HepG2 (cell line): ENCODE measurements around the gene RAET1E. TPM values are rescaled to one million over a fixed set of nuclear protein-coding genes. Genes with fewer than 3 reads are reported as not detected.
A peak's percentile ranks its signal among the peaks of the same experiment; 100 is the strongest.

Source experiments
- ATAC-seq: fragments of 200-7000 bp; cut with Tn5 transposase; 3 replicates; pipeline ENCODE4 v1.9.1; 2020; ENCODE audit warnings: mild to moderate bottlenecking, moderate library complexity
- BruUV-seq: library from RNA; stranded (reverse); fragments of 400-500 nt; replicated peaks from 2 replicates; lab custom pipeline; 2021; lab: Mats Ljungman, UMichigan
- CTCF ChIA-PET: fragments of 300-600 bp; formaldehyde crosslinking; extraction: SDS; loops from one replicate; lab custom pipeline; 2021; ENCODE audit warnings: low total read pairs, inconsistent platforms, low intra/inter-chr PET ratio; lab: Yijun Ruan, JAX
- POLR2A ChIA-PET: fragments of 350-600 bp; sonication (Branson Sonifier 250); formaldehyde crosslinking; loops from one replicate; lab custom pipeline; 2020; ENCODE audit warnings: antibody characterized with exemption, inconsistent platforms; lab: Yijun Ruan, JAX
- DNase-seq: peaks from one replicate; pipeline ENCODE4 v3.0.0-alpha.2; 2015; ENCODE audit warnings: low spot score
- FAIRE-seq: peaks from 3 replicates; lab custom pipeline; 2011; peaks lifted over from hg19 to GRCh38; lab: Jason Lieb, UNC
- H2AFZ ChIP-seq: one replicate; pipeline ENCODE4 v1.6.1; 2011; ENCODE audit warnings: low read length, inconsistent platforms
- H3K27ac ChIP-seq: fragments of 300-600 bp; 3 replicates; pipeline ENCODE4 v1.8.0; 2011; ENCODE audit warnings: mixed run types, mild to moderate bottlenecking, mixed read lengths, low read length, inconsistent platforms; ENCODE audit not compliant: insufficient read depth; ENCODE audit errors: extremely low read length
- H3K27me3 ChIP-seq, 2 experiments: fragments of 200-600 bp in 1 of 2; 2 replicates in 1 of 2; 3 replicates in 1 of 2; pipeline versions ENCODE4 v1.6.0 to v1.8.0; 2011; ENCODE audit warnings: low read length in 2 of 2, mild to moderate bottlenecking in 2 of 2, moderate library complexity in 2 of 2, inconsistent platforms in 1 of 2; ENCODE audit not compliant: insufficient read depth in 2 of 2, control insufficient read depth in 1 of 2
- H3K36me3 ChIP-seq, 2 experiments: fragments of 200-600 bp in 1 of 2; replicated peaks in 1 of 2; 2 replicates in 1 of 2; 3 replicates in 1 of 2; pipeline versions ENCODE4 v1.5.1 to v1.8.0; 2011; ENCODE audit warnings: low read length in 2 of 2, inconsistent platforms in 1 of 2; ENCODE audit not compliant: insufficient read depth in 2 of 2, control insufficient read depth in 1 of 2
- H3K4me1 ChIP-seq: 2 replicates; pipeline ENCODE4 v1.5.1; 2012; ENCODE audit warnings: low read length, inconsistent platforms; ENCODE audit not compliant: insufficient read depth
- H3K4me2 ChIP-seq: 2 replicates; pipeline ENCODE4 v1.6.0; 2011; ENCODE audit warnings: low read depth, low read length, inconsistent platforms
- H3K4me3 ChIP-seq, 3 experiments: fragments of 200-600 bp in 1 of 3; sonication (generic), shearing (Covaris generic) in 1 of 3; replicated peaks in 1 of 3; 2 replicates each; pipeline ENCODE4 v1.5.1; 2011 to 2016; ENCODE audit warnings: low read length in 3 of 3, inconsistent platforms in 2 of 3, low read depth in 2 of 3, mild to moderate bottlenecking in 2 of 3, control low read depth in 1 of 3, mixed read lengths in 1 of 3; ENCODE audit not compliant: insufficient read depth in 1 of 3
- H3K79me2 ChIP-seq: one replicate; pipeline ENCODE4 v1.6.1; 2011; ENCODE audit warnings: low read length, inconsistent platforms; ENCODE audit not compliant: insufficient read depth
- H3K9ac ChIP-seq: 2 replicates; pipeline ENCODE4 v1.6.0; 2011; ENCODE audit warnings: mild to moderate bottlenecking, low read depth, low read length, inconsistent platforms; ENCODE audit not compliant: insufficient read depth
- H3K9me3 ChIP-seq: 2 replicates; pipeline ENCODE4 v1.5.1; 2012; ENCODE audit warnings: mild to moderate bottlenecking, low read length
- H4K20me1 ChIP-seq: 2 replicates; pipeline ENCODE4 v1.6.0; 2011; ENCODE audit warnings: inconsistent platforms, mild to moderate bottlenecking, low read length, moderate library complexity; ENCODE audit not compliant: insufficient read depth
- ELF1 ChIP-seq: sonication (generic); formaldehyde crosslinking; IDR thresholded peaks from 2 replicates; pipeline ENCODE4 v1.4.0; 2020; ENCODE audit warnings: missing genetic modification reagents
- HNRNPLL ChIP-seq: fragments of 200-400 bp; formaldehyde crosslinking; IDR thresholded peaks from 2 replicates; pipeline ENCODE4 v1.6.1; 2017; ENCODE audit warnings: mild to moderate bottlenecking, low read depth, low read length; ENCODE audit not compliant: poor library complexity, severe bottlenecking
- MIER2 ChIP-seq: IDR thresholded peaks from 2 replicates; pipeline ENCODE4 v1.6.1; 2016; ENCODE audit warnings: missing biosample characterization, missing genetic modification reagents
- MTF2 ChIP-seq: sonication (generic); formaldehyde crosslinking; IDR thresholded peaks from 2 replicates; pipeline ENCODE4 v1.5.0; 2020; ENCODE audit warnings: missing genetic modification reagents, borderline replicate concordance
- SETDB1 ChIP-seq: sonication (generic); formaldehyde crosslinking; IDR thresholded peaks from 2 replicates; pipeline ENCODE4 v1.5.1; 2020; ENCODE audit warnings: missing genetic modification reagents, mild to moderate bottlenecking, borderline replicate concordance
- ZNF136 ChIP-seq: sonication (generic); formaldehyde crosslinking; IDR thresholded peaks from 2 replicates; pipeline ENCODE4 v1.8.1; 2022; ENCODE audit warnings: low read depth, mild to moderate bottlenecking, moderate library complexity, missing genetic modification reagents
- ZNF335 ChIP-seq: sonication (generic); formaldehyde crosslinking; IDR thresholded peaks from 2 replicates; pipeline ENCODE4 v1.4.0; 2020; ENCODE audit warnings: missing genetic modification reagents
- ZNF550 ChIP-seq: sonication (generic); formaldehyde crosslinking; IDR thresholded peaks from 2 replicates; pipeline ENCODE4 v1.4.0; 2020; ENCODE audit warnings: mild to moderate bottlenecking, missing genetic modification reagents, borderline replicate concordance
- ZNF564 ChIP-seq: sonication (generic); formaldehyde crosslinking; IDR thresholded peaks from 2 replicates; pipeline ENCODE4 v1.8.1; 2023; ENCODE audit warnings: mild to moderate bottlenecking, missing genetic modification reagents
- ZNF567 ChIP-seq: sonication (generic); formaldehyde crosslinking; IDR thresholded peaks from 2 replicates; pipeline ENCODE4 v1.8.1; 2023; ENCODE audit warnings: mild to moderate bottlenecking, missing genetic modification reagents, borderline replicate concordance
- WGBS: methylation state at CpG from one replicate; pipeline ENCODE4 v1.1.6; 2017; ENCODE audit warnings: low lambda C conversion rate; 5-methylcytosine and 5-hydroxymethylcytosine counted together
- in situ Hi-C: cut with HindIII; loops from 2 replicates; pipeline ENCODE4 v1.10.0; 2017; ENCODE audit warnings: low pct_unique_long_range_greater_than_20kb; ENCODE audit not compliant: extremely low pct_ligation_motif_present
- intact Hi-C: fragments of 100-400 bp; cut with micrococcal nuclease; formaldehyde crosslinking; loops from one replicate; pipeline ENCODE4 v1.10.0; 2022; ENCODE audit not compliant: unreplicated experiment
- polyA plus RNA-seq, 8 experiments: library from polyadenylated mRNA; depleted of rRNA in 3 of 8; stranded (reverse) in 7 of 8; unstranded in 1 of 8; fragments of >200 nt; fragmentation: Illumina TruSeq in 4 of 8; extraction: Trizol in 4 of 8; gene quantifications; 2 replicates each; pipeline versions ENCODE4 v1.2.1 to v1.2.3, GENCODE V29; 2011 to 2016; ENCODE audit warnings: low read depth in 4 of 8, missing spikeins in 1 of 8, mixed read lengths in 1 of 8; ENCODE audit not compliant: insufficient read depth in 1 of 8
- total RNA-seq, 5 experiments: library from RNA; depleted of rRNA; stranded (reverse); fragments of >200 nt; fragmentation: Illumina TruSeq; extraction: Trizol; gene quantifications; 2 replicates each; pipeline ENCODE4 v1.2.3, GENCODE V29; 2016; ENCODE audit warnings: low read depth in 1 of 5
- TF ChIP-seq, protein P1 (sequence below): sonication (generic); formaldehyde crosslinking; IDR thresholded peaks from 2 replicates; pipeline ENCODE4 v1.4.0; 2020; ENCODE audit warnings: missing genetic modification reagents, borderline replicate concordance
- TF ChIP-seq, protein P2 (sequence below): sonication (generic); formaldehyde crosslinking; IDR thresholded peaks from 2 replicates; pipeline ENCODE4 v1.4.0; 2020; ENCODE audit warnings: missing genetic modification reagents, borderline replicate concordance
- TF ChIP-seq, protein P3 (sequence below): sonication (generic); formaldehyde crosslinking; IDR thresholded peaks from 2 replicates; pipeline ENCODE4 v1.4.0; 2020; ENCODE audit warnings: missing genetic modification reagents, borderline replicate concordance

RAET1E gene
- total and polyA plus RNA-seq, 2 of the 13 experiments (the other 11 are each of a cell fraction or from before 2014, with no cell fraction given), result not detected

DNA sequence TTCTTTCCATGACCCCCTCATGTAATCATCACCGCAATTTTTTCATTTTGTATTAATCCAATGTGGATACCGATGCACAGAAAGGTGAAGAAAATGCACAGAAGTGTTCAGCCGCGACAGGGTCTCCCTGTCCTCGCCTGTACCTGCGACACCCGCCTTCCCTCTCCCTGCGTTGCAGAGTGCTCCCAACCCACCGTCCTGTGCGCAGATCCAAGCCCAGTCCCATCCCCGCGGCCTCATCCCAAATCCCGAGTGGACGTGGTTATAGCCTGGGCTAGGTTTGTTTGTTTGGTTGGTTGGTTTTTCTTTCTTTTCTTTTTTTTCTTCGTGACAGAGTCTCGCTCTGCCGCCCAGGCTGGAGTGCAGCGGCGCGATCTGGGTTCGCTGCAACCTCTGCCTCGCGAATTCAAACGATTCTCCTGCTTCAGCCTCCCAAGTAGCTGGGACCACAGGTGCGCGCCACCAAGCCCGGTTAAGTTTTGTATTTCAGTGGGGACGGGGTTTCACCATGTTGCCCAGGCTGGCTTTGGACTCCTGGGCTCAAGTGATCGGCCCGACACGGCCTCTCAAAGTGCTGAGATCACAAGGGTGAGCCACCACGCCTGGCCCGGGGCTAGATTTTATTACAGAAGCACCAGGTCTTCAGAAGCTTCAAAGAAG is 25.5 kb upstream of the RAET1E start (continued):
- peak; percentile 33 for TF ChIP-seq HNRNPLL

DNA sequence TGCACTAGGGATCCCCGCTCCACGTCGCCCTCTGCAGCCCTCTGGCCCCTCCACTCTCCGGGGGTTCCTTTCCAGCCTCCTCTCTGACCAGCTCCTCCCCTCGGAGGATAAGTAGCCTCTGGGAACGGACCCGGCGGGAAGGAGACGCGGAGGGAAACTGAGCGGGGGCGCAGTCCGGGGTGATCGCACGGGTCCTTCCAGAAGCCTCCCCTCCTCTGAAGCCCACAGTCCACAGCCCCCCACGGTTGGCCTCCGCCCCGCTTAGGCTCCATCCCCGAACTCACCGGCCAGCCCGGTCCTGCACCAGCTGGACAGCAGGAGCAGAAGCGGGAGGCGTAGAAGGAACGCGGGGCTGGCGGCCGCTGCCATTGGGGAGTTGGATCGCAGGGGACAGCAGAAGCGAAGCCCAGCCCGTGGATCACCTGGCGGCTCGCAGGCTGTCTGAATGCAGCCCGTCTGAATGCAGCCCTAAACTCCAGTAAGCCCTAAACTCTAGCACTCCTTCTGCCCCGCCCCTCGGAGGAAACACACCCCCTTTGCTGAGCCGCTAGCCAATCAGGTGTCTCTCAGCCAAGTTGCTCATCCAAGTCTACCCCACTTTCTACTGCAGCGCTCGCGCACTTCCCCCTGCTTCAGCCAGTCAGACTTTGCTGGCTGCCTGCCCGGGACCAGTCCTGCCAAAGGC is 24.9 kb upstream of the RAET1E start, which contains the start of gene RAET1G:
TSS of gene RAET1G (minus strand) at position 480 of the 685 bp plus-strand sequence. CDS start at position 369, 111 bp downstream.
- in situ Hi-C loops (loop anchor here (5.0 kb wide), 2 partner anchors 80 to 200 kb away; no protein-coding TSS in a partner anchor), intact Hi-C loops (no loop called here)
- ChIA-PET POLR2A (no interaction called here), CTCF (no interaction called here)
- Histone ChIP-seq H3K79me2 (no peaks in the 10 kb centered on the region), H3K4me3 (peak within 1 kb of the TSS; percentile 44 to 70 (median 58); a peak in 5 of 6 replicates), H3K36me3 (no peaks in the 10 kb centered on the region; a peak in 1 of 5 replicates), H3K9ac (no peak within 1 kb of the TSS; the same call in 1 of the 2 replicates), H3K9me3 (no peaks in the 10 kb centered on the region), H4K20me1 (no peaks in the 10 kb centered on the region), H2AFZ (no peak within 1 kb of the TSS), H3K27me3 (peaks cover 13 to 74% of the 10 kb centered on the region in 2 experiments), H3K27ac (no peak within 1 kb of the TSS), H3K4me2 (peak within 1 kb of the TSS; percentile 79), H3K4me1 (peaks cover 34% of the 10 kb centered on the region)
- no TSS peak for BruUV-seq
- peak; percentile 59 for ATAC-seq
- WGBS, result 2% methylated on average over 23 of the region's 40 CpGs
- DNase-seq, result peak; percentile 72
- peak; percentile 76 for FAIRE-seq
- no peak for TF ChIP-seq SETDB1 (CRISPR knock-in tag)
- TF ChIP-seq ELF1 (CRISPR knock-in tag), result no peak
- TF ChIP-seq ZNF550 (CRISPR knock-in tag), result 0 out of 2 replicates have a peak, but pooled peaks have one; percentile 88
- TF ChIP-seq, protein P1, sequence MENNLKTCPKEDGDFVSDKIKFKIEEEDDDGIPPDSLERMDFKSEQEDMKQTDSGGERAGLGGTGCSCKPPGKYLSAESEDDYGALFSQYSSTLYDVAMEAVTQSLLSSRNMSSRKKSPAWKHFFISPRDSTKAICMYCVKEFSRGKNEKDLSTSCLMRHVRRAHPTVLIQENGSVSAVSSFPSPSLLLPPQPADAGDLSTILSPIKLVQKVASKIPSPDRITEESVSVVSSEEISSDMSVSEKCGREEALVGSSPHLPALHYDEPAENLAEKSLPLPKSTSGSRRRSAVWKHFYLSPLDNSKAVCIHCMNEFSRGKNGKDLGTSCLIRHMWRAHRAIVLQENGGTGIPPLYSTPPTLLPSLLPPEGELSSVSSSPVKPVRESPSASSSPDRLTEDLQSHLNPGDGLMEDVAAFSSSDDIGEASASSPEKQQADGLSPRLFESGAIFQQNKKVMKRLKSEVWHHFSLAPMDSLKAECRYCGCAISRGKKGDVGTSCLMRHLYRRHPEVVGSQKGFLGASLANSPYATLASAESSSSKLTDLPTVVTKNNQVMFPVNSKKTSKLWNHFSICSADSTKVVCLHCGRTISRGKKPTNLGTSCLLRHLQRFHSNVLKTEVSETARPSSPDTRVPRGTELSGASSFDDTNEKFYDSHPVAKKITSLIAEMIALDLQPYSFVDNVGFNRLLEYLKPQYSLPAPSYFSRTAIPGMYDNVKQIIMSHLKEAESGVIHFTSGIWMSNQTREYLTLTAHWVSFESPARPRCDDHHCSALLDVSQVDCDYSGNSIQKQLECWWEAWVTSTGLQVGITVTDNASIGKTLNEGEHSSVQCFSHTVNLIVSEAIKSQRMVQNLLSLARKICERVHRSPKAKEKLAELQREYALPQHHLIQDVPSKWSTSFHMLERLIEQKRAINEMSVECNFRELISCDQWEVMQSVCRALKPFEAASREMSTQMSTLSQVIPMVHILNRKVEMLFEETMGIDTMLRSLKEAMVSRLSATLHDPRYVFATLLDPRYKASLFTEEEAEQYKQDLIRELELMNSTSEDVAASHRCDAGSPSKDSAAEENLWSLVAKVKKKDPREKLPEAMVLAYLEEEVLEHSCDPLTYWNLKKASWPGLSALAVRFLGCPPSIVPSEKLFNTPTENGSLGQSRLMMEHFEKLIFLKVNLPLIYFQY (CRISPR knock-in tag), result no peak
- TF ChIP-seq ZNF335 (CRISPR knock-in tag), result no peak
- TF ChIP-seq ZNF136 (CRISPR knock-in tag), result no peak
- TF ChIP-seq, protein P2, sequence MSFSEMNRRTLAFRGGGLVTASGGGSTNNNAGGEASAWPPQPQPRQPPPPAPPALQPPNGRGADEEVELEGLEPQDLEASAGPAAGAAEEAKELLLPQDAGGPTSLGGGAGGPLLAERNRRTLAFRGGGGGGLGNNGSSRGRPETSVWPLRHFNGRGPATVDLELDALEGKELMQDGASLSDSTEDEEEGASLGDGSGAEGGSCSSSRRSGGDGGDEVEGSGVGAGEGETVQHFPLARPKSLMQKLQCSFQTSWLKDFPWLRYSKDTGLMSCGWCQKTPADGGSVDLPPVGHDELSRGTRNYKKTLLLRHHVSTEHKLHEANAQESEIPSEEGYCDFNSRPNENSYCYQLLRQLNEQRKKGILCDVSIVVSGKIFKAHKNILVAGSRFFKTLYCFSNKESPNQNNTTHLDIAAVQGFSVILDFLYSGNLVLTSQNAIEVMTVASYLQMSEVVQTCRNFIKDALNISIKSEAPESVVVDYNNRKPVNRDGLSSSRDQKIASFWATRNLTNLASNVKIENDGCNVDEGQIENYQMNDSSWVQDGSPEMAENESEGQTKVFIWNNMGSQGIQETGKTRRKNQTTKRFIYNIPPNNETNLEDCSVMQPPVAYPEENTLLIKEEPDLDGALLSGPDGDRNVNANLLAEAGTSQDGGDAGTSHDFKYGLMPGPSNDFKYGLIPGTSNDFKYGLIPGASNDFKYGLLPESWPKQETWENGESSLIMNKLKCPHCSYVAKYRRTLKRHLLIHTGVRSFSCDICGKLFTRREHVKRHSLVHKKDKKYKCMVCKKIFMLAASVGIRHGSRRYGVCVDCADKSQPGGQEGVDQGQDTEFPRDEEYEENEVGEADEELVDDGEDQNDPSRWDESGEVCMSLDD (CRISPR knock-in tag), result 0 out of 2 replicates have a peak, but pooled peaks have one; percentile 23
- TF ChIP-seq MTF2 (CRISPR knock-in tag), result no peak
- no peak for TF ChIP-seq MIER2 (CRISPR knock-in tag)
- TF ChIP-seq ZNF567, result no peak
- TF ChIP-seq, protein P3, sequence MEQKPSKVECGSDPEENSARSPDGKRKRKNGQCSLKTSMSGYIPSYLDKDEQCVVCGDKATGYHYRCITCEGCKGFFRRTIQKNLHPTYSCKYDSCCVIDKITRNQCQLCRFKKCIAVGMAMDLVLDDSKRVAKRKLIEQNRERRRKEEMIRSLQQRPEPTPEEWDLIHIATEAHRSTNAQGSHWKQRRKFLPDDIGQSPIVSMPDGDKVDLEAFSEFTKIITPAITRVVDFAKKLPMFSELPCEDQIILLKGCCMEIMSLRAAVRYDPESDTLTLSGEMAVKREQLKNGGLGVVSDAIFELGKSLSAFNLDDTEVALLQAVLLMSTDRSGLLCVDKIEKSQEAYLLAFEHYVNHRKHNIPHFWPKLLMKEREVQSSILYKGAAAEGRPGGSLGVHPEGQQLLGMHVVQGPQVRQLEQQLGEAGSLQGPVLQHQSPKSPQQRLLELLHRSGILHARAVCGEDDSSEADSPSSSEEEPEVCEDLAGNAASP (CRISPR knock-in tag), result no peak
- no peak for TF ChIP-seq ZNF564
